Fibroblast of lung (primary cell): Measurements from ENCODE around the gene SEMA6B. TPM values are rescaled to one million over a fixed set of nuclear protein-coding genes. Genes with fewer than 3 reads are reported as not detected.

Source experiments
- DNase-seq, 2 donors: peaks; one replicate each; pipeline versions ENCODE4 v3.0.0 to v3.0.0-alpha.2; 2010; ENCODE audit warnings: low read depth in 2 of 2
- H2AFZ ChIP-seq: 2 replicates; pipeline ENCODE4 v1.5.1; 2012; ENCODE audit warnings: low read length, control low read depth, inconsistent platforms
- H3K27ac ChIP-seq: 2 replicates; pipeline ENCODE4 v1.5.1; 2011; ENCODE audit warnings: low read length, control low read depth; ENCODE audit not compliant: insufficient read depth
- H3K27me3 ChIP-seq: 2 replicates; pipeline ENCODE4 v1.5.1; 2011; ENCODE audit warnings: mild to moderate bottlenecking, low read length; ENCODE audit not compliant: control insufficient read depth, insufficient read depth
- H3K36me3 ChIP-seq: 2 replicates; pipeline ENCODE4 v1.5.1; 2011; ENCODE audit warnings: low read length; ENCODE audit not compliant: control insufficient read depth, insufficient read depth
- H3K4me1 ChIP-seq: 2 replicates; pipeline ENCODE4 v1.5.1; 2011; ENCODE audit warnings: low read length; ENCODE audit not compliant: control insufficient read depth, insufficient read depth; ENCODE audit errors: extremely low read depth
- H3K4me2 ChIP-seq: 2 replicates; pipeline ENCODE4 v1.5.1; 2011; ENCODE audit warnings: low read length, control low read depth; ENCODE audit not compliant: insufficient read depth; ENCODE audit errors: extremely low read depth
- H3K4me3 ChIP-seq, 4 experiments: fragments of 200-600 bp in 1 of 4; sonication (generic) in 1 of 4; replicated peaks in 1 of 4; 2 replicates each; pipeline ENCODE4 v1.5.1; 2011 to 2016; ENCODE audit warnings: low read length in 4 of 4, low read depth in 3 of 4, mild to moderate bottlenecking in 3 of 4, control low read depth in 2 of 4, inconsistent platforms in 1 of 4, mixed read lengths in 1 of 4; ENCODE audit not compliant: insufficient read depth in 1 of 4; ENCODE audit errors: control extremely low read depth in 1 of 4
- H3K79me2 ChIP-seq: 2 replicates; pipeline ENCODE4 v1.5.1; 2012; ENCODE audit warnings: mild to moderate bottlenecking, low read length, inconsistent platforms; ENCODE audit not compliant: control insufficient read depth, insufficient read depth
- H3K9ac ChIP-seq: 2 replicates; pipeline ENCODE4 v1.5.1; 2011; ENCODE audit warnings: mild to moderate bottlenecking, low read length, control low read depth; ENCODE audit not compliant: insufficient read depth
- H3K9me3 ChIP-seq: 2 replicates; pipeline ENCODE4 v1.5.1; 2012; ENCODE audit warnings: low read depth, low read length; ENCODE audit not compliant: control insufficient read depth, insufficient read depth
- H4K20me1 ChIP-seq: 2 replicates; pipeline ENCODE4 v1.5.1; 2011; ENCODE audit warnings: low read length; ENCODE audit not compliant: control insufficient read depth, insufficient read depth; ENCODE audit errors: extremely low read depth
- CTCF ChIP-seq, 2 donors: IDR thresholded peaks in 1 of 2; conservative IDR thresholded peaks in 1 of 2; 1 replicate in 1 of 2; 2 replicates in 1 of 2; pipeline ENCODE4 v1.5.1; 2011 to 2012; ENCODE audit warnings: low read length in 2 of 2, control low read depth in 1 of 2, inconsistent platforms in 1 of 2, low read depth in 1 of 2, mild to moderate bottlenecking in 1 of 2
- EZH2 ChIP-seq: IDR thresholded peaks from 2 replicates; pipeline ENCODE4 v1.5.1; 2012; ENCODE audit warnings: low read length, control low read depth, mild to moderate bottlenecking; ENCODE audit errors: missing control alignments
- polyA plus RNA-seq, 2 donors: library from polyadenylated mRNA; depleted of rRNA in 1 of 2; stranded (reverse) in 1 of 2; unstranded in 1 of 2; fragments of >200 nt; gene quantifications; 2 replicates each; pipeline ENCODE4 v1.2.1, GENCODE V29; 2011 to 2012; ENCODE audit warnings: missing spikeins in 1 of 2
- total RNA-seq: library from RNA; depleted of rRNA; stranded (reverse); fragments of >200 nt; gene quantifications from 2 replicates; pipeline ENCODE4 v1.2.1, GENCODE V29; 2014

The SEMA6B gene
- total and polyA plus RNA-seq, 2 donors (not counting 1 experiment from before 2014, with no cell fraction given): under 0.01 to 0.31 TPM

GRCh38 chr19:4570916-4571304 lies 11.4 kb upstream of the SEMA6B start:
- Histone ChIP-seq H3K27me3 (no peaks in the 10 kb centered on the region), H3K9me3 (no peaks in the 10 kb centered on the region), H3K27ac (no peak overlapping the region), H2AFZ (no peak overlapping the region), H3K4me2 (no peak overlapping the region), H3K9ac (no peak overlapping the region), H4K20me1 (no peaks in the 10 kb centered on the region), H3K4me1 (peaks cover 9% of the 10 kb centered on the region), H3K4me3 (no peak overlapping the region), H3K36me3 (no peaks in the 10 kb centered on the region), H3K79me2 (no peaks in the 10 kb centered on the region)
- DNase-seq: no peak
- no peak for TF ChIP-seq EZH2
- TF ChIP-seq CTCF (conservative IDR thresholded peaks at IDR 0.05 in 1 of 2, IDR thresholded peaks at IDR 0.05 in 1 of 2; ENCODE audit: low read depth in 1 of 2, low read length in 2 of 2): no peak

GRCh38 chr19:4570402-4570801 lies 10.9 kb upstream of the SEMA6B start:
- Histone ChIP-seq H4K20me1 (no peaks in the 10 kb centered on the region), H3K27me3 (no peaks in the 10 kb centered on the region), H3K9ac (no peak overlapping the region), H3K4me3 (no peak overlapping the region), H3K9me3 (no peaks in the 10 kb centered on the region), H3K27ac (no peak overlapping the region), H3K79me2 (no peaks in the 10 kb centered on the region), H3K36me3 (no peaks in the 10 kb centered on the region), H2AFZ (no peak overlapping the region), H3K4me2 (no peak overlapping the region), H3K4me1 (peaks cover 5% of the 10 kb centered on the region)
- no peak for TF ChIP-seq CTCF (conservative IDR thresholded peaks at IDR 0.05 in 1 of 2, IDR thresholded peaks at IDR 0.05 in 1 of 2; ENCODE audit: low read depth in 1 of 2, low read length in 2 of 2)
- TF ChIP-seq EZH2: no peak
- no peak for DNase-seq

- Histone ChIP-seq H3K9ac (no peak overlapping the region), H3K79me2 (no peaks in the 10 kb centered on the region), H3K4me2 (no peak overlapping the region), H4K20me1 (no peaks in the 10 kb centered on the region), H3K36me3 (no peaks in the 10 kb centered on the region), H3K4me3 (no peak overlapping the region), H2AFZ (no peak overlapping the region), H3K9me3 (no peaks in the 10 kb centered on the region), H3K27me3 (no peaks in the 10 kb centered on the region), H3K4me1 (no peaks in the 10 kb centered on the region), H3K27ac (no peak overlapping the region)
- TF ChIP-seq CTCF (conservative IDR thresholded peaks at IDR 0.05 in 1 of 2, IDR thresholded peaks at IDR 0.05 in 1 of 2; ENCODE audit: low read depth in 1 of 2, low read length in 2 of 2): no peak
- TF ChIP-seq EZH2: no peak
- no peak for DNase-seq
Measured at GRCh38 chr19:4568886-4569285, 9.4 kb upstream of the SEMA6B start.
